Gastrocnemius medialis (tissue), 4 donors: ENCODE measurements around the gene NOVA2.

Experiments
- POLR2A ChIP-seq, 2 donors: fragments of 450-650 bp; IDR thresholded peaks; one replicate each; pipeline ENCODE4 v1.6.1; 2017; ENCODE audit warnings: antibody characterized with exemption in 2 of 2, mild to moderate bottlenecking in 2 of 2, moderate library complexity in 2 of 2
- TF ChIP-seq, protein P1 (sequence below), 5 experiments: fragments of 450-650 bp in 3 of 5; fragments of 200-600 bp in 2 of 5; sonication (generic) in 2 of 5; IDR thresholded peaks in 4 of 5; conservative IDR thresholded peaks in 1 of 5; 1 replicate in 4 of 5; 2 replicates in 1 of 5; pipeline ENCODE4 v1.5.1; 2016 to 2019; ENCODE audit warnings: antibody characterized with exemption in 5 of 5, mild to moderate bottlenecking in 3 of 5, moderate library complexity in 3 of 5

DNA sequence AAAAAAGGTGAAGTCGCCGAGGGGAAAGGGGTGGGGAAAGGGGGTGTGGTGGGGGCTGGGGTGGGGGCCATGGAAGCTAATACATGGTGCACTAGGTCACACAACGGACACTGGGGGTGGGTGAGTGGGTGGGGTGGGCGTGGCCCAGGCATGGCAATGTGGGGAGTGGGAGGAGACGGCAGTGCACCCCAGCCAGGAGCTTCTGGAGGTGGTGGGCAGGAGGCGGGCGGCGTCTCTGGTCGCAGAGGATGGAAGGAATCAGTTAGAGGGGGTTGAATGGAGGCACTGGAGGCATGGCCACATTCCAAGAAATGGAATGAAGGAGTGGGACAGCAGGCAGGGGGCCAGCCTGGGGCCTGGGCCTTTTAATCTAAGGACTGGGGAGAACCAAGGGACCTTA lies 39.9 kb downstream of the NOVA2 start:
- TF ChIP-seq, protein P1, sequence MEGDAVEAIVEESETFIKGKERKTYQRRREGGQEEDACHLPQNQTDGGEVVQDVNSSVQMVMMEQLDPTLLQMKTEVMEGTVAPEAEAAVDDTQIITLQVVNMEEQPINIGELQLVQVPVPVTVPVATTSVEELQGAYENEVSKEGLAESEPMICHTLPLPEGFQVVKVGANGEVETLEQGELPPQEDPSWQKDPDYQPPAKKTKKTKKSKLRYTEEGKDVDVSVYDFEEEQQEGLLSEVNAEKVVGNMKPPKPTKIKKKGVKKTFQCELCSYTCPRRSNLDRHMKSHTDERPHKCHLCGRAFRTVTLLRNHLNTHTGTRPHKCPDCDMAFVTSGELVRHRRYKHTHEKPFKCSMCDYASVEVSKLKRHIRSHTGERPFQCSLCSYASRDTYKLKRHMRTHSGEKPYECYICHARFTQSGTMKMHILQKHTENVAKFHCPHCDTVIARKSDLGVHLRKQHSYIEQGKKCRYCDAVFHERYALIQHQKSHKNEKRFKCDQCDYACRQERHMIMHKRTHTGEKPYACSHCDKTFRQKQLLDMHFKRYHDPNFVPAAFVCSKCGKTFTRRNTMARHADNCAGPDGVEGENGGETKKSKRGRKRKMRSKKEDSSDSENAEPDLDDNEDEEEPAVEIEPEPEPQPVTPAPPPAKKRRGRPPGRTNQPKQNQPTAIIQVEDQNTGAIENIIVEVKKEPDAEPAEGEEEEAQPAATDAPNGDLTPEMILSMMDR (IDR thresholded peaks at IDR 0.05 in 4 of 5, conservative IDR thresholded peaks at IDR 0.05 in 1 of 5), result no peak
- no peak for TF ChIP-seq POLR2A (IDR thresholded peaks at IDR 0.05)
